Measurements from ENCODE around the gene SCT. TPM values are rescaled to one million over a fixed set of nuclear protein-coding genes. Genes with fewer than 3 reads are reported as not detected.

Gene SCT
- total RNA-seq, 1 donor from 2014 or later = not detected

DNA sequence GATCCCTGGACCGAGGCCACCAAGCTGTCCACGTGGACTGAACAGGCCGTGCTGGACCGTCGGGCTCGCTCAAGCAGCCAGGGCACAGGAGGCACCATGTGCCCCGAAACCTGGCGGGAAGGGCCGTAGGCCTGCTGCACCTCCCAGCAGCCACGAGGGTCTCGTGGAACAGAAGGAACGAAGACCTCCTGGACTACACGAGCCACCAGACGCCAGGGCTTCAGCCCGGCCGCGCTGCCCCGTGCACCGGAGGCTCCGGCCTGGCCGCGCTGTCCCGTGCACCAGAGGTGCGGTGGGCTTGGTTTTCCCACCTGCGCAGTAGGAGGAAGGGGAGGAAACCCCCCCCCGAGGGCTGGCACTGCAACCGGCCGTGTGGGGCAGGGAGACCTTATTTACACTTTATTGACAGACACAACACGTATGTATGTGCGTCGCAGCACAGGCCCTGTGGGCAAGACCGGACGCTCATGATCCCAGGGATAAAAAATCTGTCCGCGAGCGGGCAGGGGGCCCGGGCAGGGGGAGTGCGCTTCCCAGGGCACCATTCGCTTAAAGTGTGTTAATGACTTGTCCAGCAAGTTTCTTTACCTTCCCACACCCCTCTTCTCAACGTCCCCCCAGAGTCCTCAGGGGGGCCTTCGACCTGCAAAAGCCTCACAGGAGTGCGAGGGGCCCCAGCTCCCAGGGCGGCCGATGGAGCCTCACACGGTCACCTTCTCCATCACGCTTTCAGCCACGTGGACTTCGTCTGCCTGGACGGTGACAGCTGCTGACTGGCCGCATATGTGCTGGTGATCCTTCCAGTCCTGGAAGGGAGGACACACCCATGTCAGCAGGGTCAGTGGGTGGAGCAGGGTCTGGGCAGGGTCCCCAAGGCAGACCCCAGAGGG, 17.1 kb upstream of the SCT start:
- no peak for DNase-seq (ENCODE audit: low spot score)

GRCh38 chr11:643366-643765, 16.4 kb upstream of the SCT start:
- DNase-seq (ENCODE audit: low spot score) = no peak

DNA sequence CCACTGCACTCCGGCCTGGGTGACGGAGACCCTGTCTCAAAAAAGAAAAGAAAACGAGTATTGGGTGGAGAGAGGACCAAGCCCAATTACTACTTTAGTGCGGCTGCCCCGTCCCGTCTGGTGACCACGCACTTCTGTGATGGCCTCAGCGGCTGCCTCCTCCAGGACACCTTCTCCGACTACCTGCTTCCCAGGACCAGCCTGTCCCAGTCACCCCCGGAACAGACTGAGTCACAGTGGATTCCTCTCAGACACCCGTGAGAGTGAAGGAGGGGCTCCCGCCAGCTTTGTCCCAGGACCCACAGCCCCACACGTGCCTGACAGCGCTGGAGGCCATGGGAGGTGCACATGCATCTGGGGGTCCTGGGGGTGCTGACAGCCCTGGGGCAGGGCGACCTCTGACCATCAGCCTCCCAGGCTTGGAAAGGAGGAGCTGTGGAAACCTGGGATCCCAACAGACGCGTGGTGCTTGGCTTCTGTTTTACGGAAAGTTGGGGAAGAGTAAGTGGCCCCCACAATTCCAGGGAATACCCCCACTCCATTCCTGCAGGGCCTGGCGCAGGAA, 14.9 kb upstream of the SCT start:
- DNase-seq (ENCODE audit: low spot score) = no peak

DNA sequence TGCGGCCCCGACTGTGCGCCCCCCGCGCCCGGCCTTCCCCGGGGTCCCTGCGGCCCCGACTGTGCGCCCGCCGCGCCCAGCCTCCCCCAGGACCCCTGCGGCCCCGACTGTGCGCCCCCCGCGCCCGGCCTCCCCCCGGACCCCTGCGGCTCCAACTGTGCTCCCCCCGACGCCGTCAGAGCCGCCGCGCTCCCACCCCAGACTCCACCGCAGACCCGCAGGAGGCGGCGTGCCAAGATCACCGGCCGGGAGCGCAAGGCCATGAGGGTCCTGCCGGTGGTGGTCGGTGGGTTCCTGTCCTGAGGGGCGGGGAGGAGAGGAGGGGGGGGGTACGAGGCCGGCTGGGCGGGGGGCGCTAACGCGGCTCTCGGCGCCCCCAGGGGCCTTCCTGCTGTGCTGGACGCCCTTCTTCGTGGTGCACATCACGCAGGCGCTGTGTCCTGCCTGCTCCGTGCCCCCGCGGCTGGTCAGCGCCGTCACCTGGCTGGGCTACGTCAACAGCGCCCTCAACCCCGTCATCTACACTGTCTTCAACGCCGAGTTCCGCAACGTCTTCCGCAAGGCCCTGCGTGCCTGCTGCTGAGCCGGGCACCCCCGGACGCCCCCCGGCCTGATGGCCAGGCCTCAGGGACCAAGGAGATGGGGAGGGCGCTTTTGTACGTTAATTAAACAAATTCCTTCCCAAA, 13.2 kb upstream of the SCT start:
- no peak for DNase-seq (ENCODE audit: low spot score)

GRCh38 chr11:639332-639955, 12.5 kb upstream of the SCT start:
- DNase-seq (ENCODE audit: low spot score) = no peak

GRCh38 chr11:638631-639331, 11.8 kb upstream of the SCT start:
- no peak for DNase-seq (ENCODE audit: low spot score)

- no peak for DNase-seq (ENCODE audit: low spot score)
These were observed 10.9 kb upstream of the SCT start for GRCh38 chr11:637593-638521.

DNA sequence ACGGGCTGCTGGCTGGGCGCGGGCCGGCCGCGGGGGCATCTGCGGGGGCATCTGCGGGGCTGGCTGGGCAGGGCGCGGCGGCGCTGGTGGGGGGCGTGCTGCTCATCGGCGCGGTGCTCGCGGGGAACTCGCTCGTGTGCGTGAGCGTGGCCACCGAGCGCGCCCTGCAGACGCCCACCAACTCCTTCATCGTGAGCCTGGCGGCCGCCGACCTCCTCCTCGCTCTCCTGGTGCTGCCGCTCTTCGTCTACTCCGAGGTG, 10.3 kb upstream of the SCT start:
- no peak for DNase-seq (ENCODE audit: low spot score)

GRCh38 chr11:636511-637332, 9.7 kb upstream of the SCT start, which contains the start of gene DRD4:
TSS of gene DRD4 (plus strand) at chr11:637269. CDS start at chr11:637305, 36 bp downstream.
- DNase-seq (ENCODE audit: low spot score) = no peak

- DNase-seq (ENCODE audit: low spot score) = no peak
These were observed 9.0 kb upstream of the SCT start for GRCh38 chr11:635945-636510.

DNA sequence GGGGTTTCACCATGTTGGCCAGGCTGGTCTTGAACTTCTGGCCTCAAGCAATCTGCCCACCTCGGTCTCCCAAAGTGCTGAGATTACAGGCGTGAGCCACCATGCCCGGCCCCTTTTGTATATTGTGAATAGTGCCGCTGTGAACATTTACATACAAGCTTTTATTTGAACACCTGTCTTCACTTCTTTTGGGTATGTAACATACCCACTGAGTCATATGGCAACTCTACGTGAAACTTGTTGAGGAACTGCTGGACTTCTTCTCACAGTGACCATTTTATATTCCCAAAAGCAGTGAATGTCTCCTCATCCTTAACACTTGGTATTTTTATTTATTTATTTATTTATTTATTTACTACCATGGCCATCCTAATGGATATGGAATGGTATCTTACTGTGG, 3.9 kb upstream of the SCT start:
- DNase-seq (ENCODE audit: low spot score) = no peak

DNA sequence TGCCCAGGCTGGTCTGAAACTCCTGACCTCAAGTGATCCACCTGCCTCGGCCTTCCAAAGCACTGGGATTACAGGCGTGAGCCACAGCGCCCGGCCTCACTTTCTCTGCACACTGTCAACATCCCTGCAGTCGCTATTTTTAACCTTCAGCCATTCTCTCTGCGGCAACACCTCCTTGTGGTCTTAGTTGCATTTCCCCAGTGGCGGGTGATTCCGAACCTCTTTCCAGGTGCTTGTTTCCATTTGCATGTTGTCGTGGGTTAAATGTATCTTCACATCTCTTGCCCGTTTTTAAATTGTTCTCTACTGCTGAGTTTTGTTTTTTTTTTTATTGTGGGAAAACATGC, 2.2 kb upstream of the SCT start:
- DNase-seq (ENCODE audit: low spot score) = no peak

DNA sequence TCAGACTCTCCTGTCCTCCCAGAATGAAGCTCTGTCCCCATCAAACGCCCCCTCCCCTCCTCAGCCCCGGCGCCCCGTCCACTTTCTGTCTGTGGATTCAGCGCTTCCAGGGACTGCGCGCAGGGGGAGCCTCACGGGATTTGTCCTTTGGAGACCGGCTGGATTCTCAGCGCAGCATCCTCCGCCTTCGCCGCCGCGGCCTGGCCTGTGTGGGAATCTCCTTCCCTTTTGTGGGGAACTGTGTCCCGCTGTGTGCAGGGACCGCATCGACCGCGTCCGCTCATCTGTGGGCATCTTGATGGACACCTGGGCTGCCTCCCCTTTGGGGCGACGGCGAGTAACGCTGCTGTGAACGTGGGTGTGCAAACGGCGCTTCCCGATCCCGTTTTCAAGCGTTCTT, 1.1 kb upstream of the SCT start:
- no peak for DNase-seq (ENCODE audit: low spot score)

DNA sequence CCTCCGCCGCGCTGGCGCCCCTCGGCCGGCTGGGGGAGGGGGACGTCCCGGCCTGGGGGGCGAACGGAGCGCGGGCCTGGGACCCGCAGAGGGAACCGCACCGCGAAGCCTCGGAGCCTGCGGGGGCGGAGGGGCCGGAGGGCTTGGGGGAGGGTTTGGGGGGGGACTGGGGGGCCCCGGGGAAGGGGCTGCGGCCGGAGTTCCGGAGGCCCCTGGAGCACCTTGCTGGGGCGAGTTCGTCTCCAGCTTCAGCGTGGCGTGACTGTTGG, 261 bp upstream of the SCT start:
- DNase-seq (ENCODE audit: low spot score) = no peak

DNA sequence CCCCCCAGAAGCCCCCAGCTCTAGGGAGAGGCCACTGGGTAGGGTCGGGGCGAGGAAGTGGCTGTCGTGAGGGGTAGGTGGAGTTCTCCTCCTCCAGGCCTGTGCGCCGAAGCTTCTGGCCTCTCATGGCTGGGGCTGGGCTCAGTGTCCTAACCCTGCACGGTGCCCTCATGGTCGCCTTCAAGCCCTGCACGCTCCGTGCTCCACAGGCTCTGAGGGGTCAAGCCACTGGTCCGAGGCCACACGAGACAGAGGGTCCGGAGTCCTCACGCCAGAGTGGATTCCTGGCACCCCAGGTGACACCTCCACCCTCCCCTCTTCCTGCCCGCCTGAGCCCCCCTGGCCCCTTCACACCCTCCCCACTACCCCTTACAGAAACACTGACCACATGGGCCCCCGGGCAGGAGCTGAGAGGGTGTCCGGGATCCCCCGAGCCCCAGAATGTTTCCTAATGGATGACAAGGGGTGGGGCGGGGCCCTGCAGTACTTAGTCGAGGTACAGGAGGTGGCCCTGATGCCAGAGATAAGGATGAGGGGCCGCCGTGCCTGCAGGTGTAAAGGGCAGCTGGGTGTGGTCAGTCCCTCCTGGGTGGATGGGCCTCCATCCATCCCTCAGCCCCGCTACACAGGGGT, 1.2 kb downstream of the SCT start:
- DNase-seq (ENCODE audit: low spot score) = no peak

- DNase-seq (ENCODE audit: low spot score) = no peak
These were observed 2.0 kb downstream of the SCT start, which contains the start of gene CDHR5 for GRCh38 chr11:624705-625635. TSS of gene CDHR5 (minus strand) at chr11:624955. CDS start at chr11:624902, 53 bp downstream.

GRCh38 chr11:623999-624704, 2.8 kb downstream of the SCT start:
- DNase-seq (ENCODE audit: low spot score) = no peak

Data from ureter (tissue), 1 donor.